Measurements from ENCODE around the gene PHYKPL.
A peak's percentile ranks its signal among the peaks of the same experiment; 100 is the strongest.
"Not testable (repeated sequence)": the region's sequence is repeated elsewhere in the genome, so short reads cannot be mapped to it uniquely, and the experiment has no call there.

PHYKPL gene

DNA sequence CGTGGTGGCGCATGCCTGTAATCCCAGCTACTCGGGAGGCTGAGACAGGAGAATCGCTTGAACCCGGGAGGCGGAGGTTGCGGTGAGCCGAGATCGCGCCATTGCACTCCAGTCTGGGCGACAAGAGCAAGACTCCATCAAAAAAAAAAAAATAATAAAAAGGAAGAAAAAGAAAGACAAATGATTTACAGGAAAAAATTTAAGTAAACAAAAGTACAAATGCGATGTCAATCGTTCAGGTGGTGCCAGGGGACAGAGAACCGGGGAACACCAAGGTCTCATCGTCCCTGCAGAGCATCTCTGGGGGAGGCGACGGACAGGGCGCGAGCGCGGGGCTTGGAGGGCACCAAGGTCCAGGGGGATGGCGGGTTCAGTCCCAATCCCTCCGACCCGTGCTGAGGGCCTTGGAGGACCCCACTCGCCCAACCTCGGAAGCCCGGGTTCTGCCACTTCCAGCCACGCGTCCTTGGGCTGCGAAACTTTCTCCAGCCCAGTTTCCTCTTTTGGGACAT lies 28.9 kb downstream of the PHYKPL start:
- H3K27ac Mint-ChIP-seq, result peak overlapping the region; percentile 72
- H3K36me3 Mint-ChIP-seq, result peaks cover 21% of the 10 kb centered on the region

DNA sequence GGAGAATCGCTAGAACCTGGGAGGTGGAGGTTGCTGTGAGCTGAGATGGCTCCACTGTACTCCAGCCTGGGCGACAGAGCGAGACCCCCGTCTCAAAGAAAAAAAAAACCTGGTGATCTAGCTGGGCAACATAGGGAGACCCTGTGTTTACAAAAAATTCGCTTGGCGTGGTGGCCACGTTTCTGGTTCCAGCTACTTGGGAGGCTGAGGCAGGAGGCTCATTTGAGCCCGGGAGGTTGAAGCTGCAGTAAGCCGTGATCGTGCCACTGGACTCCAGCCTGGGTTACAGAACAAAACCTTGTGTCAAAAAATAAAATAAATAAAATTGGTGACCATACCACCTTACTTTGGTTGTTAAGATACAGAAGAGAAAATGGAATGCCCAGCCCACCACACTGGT lies 30.1 kb downstream of the PHYKPL start:
- Mint-ChIP-seq H3K27me3 (no peaks in the 10 kb centered on the region), H3K9me3 (no peaks in the 10 kb centered on the region), H3K36me3 (peaks cover 17% of the 10 kb centered on the region), H3K4me3 (peak overlapping the region; percentile 55), H3K27ac (no peak overlapping the region), H3K4me1 (peaks cover 19% of the 10 kb centered on the region)

More for the DNA sequence above, 28.9 kb downstream of the PHYKPL start:
- Mint-ChIP-seq H3K4me3 (peak overlapping the region; percentile 99), H3K9me3 (no peaks in the 10 kb centered on the region), H3K27me3 (no peaks in the 10 kb centered on the region), H3K4me1 (peaks cover 30% of the 10 kb centered on the region)

DNA sequence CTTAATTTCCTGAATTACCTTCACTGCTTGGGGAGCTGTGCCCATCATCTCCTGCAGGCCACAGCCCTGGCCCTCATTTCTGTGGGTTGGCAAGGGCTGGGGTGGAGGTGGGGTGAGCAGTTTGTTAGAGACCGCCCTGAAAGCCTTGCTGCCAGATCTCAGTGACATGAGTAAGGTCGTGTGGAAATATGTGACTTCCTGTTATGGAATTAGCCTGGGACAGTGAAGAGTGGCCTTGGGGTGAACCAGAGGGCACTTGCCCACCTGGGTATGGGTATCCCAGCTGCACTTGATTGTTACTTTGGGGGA lies 30.7 kb downstream of the PHYKPL start:
- Mint-ChIP-seq H3K9me3 (no peaks in the 10 kb centered on the region), H3K27ac (no peak overlapping the region), H3K36me3 (peaks cover 14% of the 10 kb centered on the region), H3K27me3 (no peaks in the 10 kb centered on the region), H3K4me3 (no peak overlapping the region), H3K4me1 (peaks cover 12% of the 10 kb centered on the region)

DNA sequence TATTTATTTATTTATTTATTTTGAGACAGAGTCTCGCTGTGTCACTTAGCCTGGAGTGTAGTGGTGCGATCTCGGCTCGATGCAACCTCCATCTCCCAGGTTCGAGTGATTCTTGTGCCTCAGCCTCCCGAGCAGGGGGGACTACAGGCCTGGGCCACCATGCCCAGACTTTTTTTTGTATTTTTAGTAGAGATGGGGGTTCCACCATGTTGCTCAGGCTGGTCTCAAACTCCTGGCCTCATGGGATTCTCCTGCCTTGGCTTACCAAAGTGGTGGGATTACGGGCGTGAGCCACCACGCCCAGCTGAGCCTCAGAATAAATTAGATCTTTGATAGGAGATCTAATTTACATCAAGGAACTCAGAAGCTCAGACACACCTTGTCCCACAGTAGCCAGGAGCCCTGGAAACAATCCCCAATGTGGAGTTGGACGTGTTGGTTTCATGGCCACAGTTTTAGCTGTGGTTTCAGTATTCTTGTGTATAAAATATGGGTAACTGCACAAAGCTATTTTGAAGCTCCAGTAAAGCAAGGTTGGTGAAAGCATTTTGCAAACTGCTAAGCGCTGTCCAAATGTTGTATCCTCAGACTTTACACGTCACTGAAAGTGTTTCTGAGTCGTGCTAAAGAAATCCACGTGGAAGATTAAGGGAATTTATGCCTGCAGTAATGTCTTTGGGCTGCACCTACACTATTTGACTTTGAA lies 31.2 kb downstream of the PHYKPL start:
- peaks cover 7% of the 10 kb centered on the region for H3K4me1 Mint-ChIP-seq
- H3K27ac Mint-ChIP-seq, result no peak overlapping the region
- no peaks in the 10 kb centered on the region for H3K9me3 Mint-ChIP-seq
- peaks cover 11% of the 10 kb centered on the region for H3K36me3 Mint-ChIP-seq
- H3K27me3 Mint-ChIP-seq, result no peaks in the 10 kb centered on the region
- no peak overlapping the region for H3K4me3 Mint-ChIP-seq

DNA sequence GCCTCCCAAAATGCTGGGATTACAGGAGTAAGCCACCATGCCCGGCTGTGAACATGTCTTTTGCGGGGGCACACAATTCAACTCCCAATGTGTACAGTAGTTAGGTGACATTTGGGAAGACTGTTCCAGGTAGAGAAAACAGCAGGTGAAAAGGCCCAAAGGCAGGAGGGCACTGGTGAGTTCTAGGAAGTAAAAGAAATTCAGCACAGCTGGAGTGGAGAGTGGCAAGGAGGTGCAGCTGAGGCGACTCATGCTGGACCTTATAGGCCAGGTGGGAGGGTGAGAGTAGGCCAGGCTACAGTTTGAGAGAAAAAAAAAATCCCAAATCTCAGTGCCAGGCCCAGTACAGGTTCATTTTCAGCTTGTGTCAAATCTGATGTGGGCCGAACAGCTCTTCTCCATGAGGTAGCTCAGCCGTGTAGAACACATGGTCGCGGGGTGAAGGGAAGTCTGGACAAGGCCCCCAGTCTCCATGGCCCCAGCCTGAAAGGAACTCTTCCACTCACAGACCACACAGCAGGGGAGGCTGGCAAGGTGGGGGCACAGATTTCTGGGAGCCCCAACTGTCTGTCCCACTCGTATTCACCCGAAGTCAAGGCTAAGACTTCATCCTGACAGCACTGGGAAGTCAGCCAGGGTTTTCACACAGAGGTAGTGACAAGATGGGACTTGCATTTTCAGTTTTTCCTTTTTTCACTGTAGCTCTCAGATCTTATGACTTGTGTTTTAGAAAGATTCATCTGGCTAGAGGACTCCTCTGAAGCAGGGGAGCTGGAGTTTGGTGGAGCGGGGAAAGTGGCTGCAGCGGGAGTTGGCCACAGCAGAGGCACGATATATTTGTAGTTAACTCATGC lies 32.8 kb downstream of the PHYKPL start:
- H3K4me3 Mint-ChIP-seq, result no peak overlapping the region

DNA sequence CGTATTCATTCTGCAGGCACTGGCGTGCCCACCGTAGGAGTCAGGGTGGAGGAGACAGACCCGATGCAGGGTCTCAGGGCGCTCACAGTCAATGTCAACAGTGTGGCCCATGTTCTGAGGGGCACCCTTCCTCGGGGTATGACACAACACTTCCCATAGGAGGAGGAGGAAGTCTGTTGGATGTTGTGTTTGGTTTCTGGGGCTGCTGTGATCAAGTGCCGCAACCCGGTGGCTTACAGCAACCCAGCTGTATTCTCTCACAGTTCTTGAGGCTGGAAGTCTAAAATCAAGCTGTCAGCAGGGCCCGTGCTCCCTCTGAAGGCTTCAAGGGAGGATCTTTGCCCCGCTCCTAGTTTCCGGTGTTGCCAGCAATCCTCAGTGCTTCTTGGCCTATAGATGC lies 33.9 kb downstream of the PHYKPL start:
- Mint-ChIP-seq H3K27me3 (no peaks in the 10 kb centered on the region), H3K9me3 (no peaks in the 10 kb centered on the region), H3K27ac (no peak overlapping the region), H3K4me3 (no peak overlapping the region), H3K36me3 (no peaks in the 10 kb centered on the region), H3K4me1 (no peaks in the 10 kb centered on the region)

More for the DNA sequence above, 32.8 kb downstream of the PHYKPL start:
- no peaks in the 10 kb centered on the region for H3K9me3 Mint-ChIP-seq
- H3K36me3 Mint-ChIP-seq, result peaks cover 2% of the 10 kb centered on the region
- H3K27me3 Mint-ChIP-seq, result no peaks in the 10 kb centered on the region
- peak overlapping the region; percentile 62 for H3K27ac Mint-ChIP-seq
- H3K4me1 Mint-ChIP-seq, result no peaks in the 10 kb centered on the region

DNA sequence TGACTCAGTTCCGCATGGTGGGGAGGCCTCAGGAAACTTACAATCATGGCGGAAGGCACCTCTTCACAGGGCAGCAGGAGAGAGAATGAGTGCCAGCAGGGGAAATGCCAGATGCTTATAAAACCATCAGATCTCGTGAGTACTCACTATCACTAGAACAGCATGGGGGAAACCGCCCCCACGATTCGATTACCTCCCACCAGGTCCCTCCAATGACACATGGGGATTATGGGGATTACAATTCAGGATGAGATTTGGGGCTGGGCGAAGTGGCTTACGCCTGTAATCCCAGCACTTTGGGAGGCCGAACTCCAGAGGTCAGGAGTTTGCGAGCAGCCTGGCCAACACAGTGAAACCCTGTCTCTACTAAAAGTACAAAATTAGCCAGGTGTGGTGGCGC lies 34.5 kb downstream of the PHYKPL start:
- H3K27me3 Mint-ChIP-seq, H3K9me3 Mint-ChIP-seq, H3K4me1 Mint-ChIP-seq, H3K27ac Mint-ChIP-seq, H3K36me3 Mint-ChIP-seq, H3K4me3 Mint-ChIP-seq: not testable (repeated sequence)

DNA sequence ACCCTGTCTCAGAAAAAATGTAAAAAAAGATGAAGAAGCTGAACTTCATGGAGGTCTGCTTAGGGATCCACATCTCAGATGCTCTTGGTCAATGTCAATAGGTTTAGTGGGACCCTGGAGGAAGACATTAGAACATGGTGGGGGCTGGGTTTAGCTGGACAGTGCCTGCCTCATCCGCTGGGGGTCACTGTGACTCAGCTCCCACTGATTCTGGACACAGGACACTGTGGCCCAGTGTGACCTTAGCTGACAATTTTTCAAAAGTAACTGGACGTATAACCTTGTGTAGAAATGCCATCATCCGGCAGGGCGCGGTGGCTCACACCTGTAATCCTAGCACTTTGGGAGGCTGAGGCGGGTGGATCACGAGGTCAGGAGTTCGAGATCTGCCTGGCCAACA lies 35.6 kb downstream of the PHYKPL start:
- no peak overlapping the region for H3K4me3 Mint-ChIP-seq
- H3K9me3 Mint-ChIP-seq, result no peaks in the 10 kb centered on the region
- peaks cover 9% of the 10 kb centered on the region for H3K4me1 Mint-ChIP-seq
- H3K27me3 Mint-ChIP-seq, result peaks cover 4% of the 10 kb centered on the region
- H3K27ac Mint-ChIP-seq, result no peak overlapping the region
- peaks cover 2% of the 10 kb centered on the region for H3K36me3 Mint-ChIP-seq

DNA sequence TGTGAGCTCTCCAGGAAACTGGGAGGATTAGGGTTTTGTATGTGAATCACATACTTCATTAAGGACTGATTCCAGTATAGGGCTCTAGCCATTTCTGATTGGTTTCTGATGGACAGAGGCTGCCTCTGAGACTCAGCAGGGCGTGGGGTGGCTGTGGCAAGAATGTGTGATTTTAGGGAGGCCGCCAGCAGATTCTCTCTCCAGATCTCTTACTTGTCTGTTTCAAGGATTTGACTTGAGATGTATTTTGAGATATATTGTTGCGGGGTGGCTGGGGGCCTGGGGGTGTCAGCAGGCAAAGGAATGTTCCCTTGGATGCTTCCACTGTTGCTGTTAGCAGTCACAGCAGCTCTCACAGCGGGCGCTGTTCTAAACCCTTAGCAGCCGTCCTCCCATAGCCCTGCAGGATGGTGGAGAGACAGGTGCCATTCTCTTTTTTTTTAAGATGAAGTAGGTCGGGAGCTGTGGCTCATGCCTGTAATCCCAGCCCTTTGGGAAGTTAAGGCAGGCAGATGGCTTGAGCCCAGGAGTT lies 36.3 kb downstream of the PHYKPL start:
- peaks cover 9% of the 10 kb centered on the region for H3K4me1 Mint-ChIP-seq
- H3K27me3 Mint-ChIP-seq, result peaks cover 4% of the 10 kb centered on the region
- no peak overlapping the region for H3K27ac Mint-ChIP-seq
- H3K9me3 Mint-ChIP-seq, result no peaks in the 10 kb centered on the region
- no peak overlapping the region for H3K4me3 Mint-ChIP-seq
- peaks cover 2% of the 10 kb centered on the region for H3K36me3 Mint-ChIP-seq

DNA sequence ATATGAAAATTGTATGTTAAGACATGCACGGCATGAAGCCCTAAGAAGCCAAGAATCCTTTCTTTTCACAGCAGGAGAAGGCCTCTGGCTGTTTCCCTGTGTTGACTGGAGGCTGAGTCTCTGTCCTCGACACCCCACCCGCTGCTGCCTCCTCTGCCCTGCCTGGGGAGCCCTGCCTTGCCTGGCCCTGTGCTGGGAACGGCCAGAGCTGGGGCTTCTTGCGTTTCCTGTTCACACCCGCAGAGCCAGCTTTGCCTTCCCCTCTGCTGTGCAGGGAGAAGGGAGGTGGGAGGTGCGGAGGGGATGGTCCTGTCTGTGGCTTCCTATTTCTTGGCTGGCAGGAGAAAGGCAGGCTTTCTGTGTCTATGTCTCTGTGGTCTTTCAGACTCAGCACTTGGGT lies 38.6 kb downstream of the PHYKPL start:
- Mint-ChIP-seq H3K36me3 (peaks cover 2% of the 10 kb centered on the region), H3K4me3 (no peak overlapping the region), H3K9me3 (no peaks in the 10 kb centered on the region), H3K27me3 (peaks cover 4% of the 10 kb centered on the region), H3K4me1 (peaks cover 9% of the 10 kb centered on the region), H3K27ac (no peak overlapping the region)

DNA sequence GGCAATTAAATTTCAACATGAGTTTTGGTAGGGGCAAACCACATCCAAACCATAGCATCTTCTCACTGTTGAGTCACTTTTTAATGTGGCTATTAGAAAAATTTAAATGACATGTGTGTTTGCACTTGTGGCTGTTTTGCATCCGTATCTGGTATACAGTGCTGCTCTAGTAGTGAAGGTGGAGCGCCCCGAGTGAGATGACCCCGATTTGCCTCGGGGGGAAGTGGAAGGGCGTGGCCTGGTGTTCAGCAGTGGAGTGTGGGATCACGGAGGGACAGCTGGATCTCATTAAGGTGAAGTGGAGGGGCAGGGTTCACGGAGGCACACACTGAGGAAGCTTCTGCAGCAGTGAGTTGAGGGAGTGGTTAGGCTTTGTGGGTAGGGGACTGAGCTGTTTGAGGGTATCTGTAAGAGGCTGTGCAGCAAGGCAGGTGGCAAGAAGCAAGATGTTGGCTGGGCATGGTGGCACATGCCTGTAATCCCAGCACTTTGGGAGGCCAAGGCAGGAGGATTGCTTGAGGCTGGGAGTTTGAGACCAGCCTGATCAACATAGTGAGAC lies 39.3 kb downstream of the PHYKPL start:
- H3K9me3 Mint-ChIP-seq, result no peaks in the 10 kb centered on the region
- peak overlapping the region; percentile 65 for H3K27ac Mint-ChIP-seq
- H3K36me3 Mint-ChIP-seq, result peaks cover 2% of the 10 kb centered on the region
- peaks cover 7% of the 10 kb centered on the region for H3K27me3 Mint-ChIP-seq
- H3K4me1 Mint-ChIP-seq, result peaks cover 9% of the 10 kb centered on the region
- H3K4me3 Mint-ChIP-seq, result no peak overlapping the region

DNA sequence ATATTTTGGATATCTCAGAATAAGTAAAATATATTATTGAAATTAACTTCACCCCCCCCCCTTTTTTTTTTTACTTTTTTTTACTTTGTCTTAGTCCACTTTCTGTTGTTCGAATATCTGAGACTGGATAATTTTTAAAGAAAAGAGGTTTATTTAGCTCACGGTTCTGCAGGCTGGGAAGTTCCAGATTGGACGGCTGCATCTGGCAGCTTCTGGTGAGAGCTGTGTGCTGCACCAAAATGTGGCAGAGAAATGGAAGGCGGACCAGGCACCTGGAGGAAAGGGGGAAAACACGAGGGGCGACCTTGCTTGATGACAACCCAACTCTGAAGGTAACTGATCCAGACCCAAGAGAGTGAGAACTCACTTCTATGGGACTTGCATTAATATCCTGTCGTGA lies 39.8 kb downstream of the PHYKPL start:
- no peak overlapping the region for H3K27ac Mint-ChIP-seq
- peaks cover 7% of the 10 kb centered on the region for H3K27me3 Mint-ChIP-seq
- peaks cover 9% of the 10 kb centered on the region for H3K4me1 Mint-ChIP-seq
- no peaks in the 10 kb centered on the region for H3K9me3 Mint-ChIP-seq
- H3K36me3 Mint-ChIP-seq, result peaks cover 2% of the 10 kb centered on the region
- no peak overlapping the region for H3K4me3 Mint-ChIP-seq

DNA sequence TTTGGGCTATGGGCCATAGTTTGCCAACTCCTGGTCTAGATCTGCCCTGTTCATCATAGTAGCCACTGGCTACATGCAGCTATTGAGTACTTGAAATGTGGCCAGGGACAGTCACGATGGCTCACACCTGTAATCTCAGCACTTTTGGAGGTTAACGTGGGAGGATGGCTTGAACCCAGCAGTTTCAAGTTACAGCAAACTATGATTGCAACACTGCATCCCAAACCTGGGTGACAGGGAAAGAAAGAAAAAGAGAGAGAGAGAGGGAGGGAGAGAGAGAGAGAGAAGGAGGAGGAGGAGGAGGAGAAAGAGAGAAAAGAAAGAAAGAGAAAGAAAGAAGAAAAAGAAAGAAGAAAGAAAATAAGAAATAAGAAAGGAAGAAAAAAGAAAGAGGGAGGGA lies 40.4 kb downstream of the PHYKPL start:
- H3K4me3 Mint-ChIP-seq, result no peak overlapping the region
- H3K4me1 Mint-ChIP-seq, result peaks cover 9% of the 10 kb centered on the region
- H3K9me3 Mint-ChIP-seq, result no peaks in the 10 kb centered on the region
- no peak overlapping the region for H3K27ac Mint-ChIP-seq
- H3K27me3 Mint-ChIP-seq, result peaks cover 7% of the 10 kb centered on the region
- peaks cover 2% of the 10 kb centered on the region for H3K36me3 Mint-ChIP-seq

DNA sequence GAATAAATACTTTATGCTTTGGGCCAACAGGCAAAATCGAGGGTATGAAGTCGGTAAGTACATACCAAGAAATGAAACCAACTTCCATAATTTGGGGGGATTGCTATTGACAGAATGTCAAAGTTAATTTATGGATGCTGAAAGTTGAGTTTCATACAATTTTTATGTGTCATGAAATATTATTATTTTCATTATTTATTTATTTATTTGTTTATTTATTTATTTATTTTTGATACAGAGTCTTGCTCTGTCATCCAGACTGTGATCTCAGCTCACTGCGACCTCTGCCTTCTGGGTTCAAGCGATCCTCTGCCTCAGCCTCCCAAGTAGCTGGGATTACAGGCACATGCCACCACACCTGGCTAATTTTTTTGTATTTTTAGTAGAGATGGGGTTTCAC lies 40.9 kb downstream of the PHYKPL start:
- Mint-ChIP-seq H3K27me3 (peaks cover 7% of the 10 kb centered on the region), H3K9me3 (no peaks in the 10 kb centered on the region), H3K4me1 (peaks cover 9% of the 10 kb centered on the region), H3K36me3 (peaks cover 2% of the 10 kb centered on the region), H3K27ac (no peak overlapping the region), H3K4me3 (no peak overlapping the region)

DNA sequence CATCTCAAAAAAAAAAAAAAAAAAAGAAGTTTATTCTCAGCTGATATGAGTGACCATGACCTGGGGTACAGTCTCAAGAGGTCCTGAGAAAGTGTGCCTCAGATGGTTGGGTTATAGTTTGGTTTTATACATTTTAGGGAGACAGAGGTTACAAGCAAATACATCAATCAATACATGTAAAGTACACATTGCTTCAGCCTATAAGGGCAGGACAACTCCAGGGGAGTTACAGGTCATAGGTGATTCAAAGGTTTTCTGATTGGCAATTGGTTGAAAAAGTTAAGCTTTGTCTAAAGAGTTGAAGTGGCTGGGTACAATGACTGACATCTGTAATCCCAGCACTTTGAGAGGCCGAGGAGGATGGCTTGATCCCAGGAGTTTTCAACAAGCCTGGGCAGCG lies 43.2 kb downstream of the PHYKPL start:
- Mint-ChIP-seq H3K27ac (peak overlapping the region; percentile 2), H3K4me1 (peaks cover 9% of the 10 kb centered on the region), H3K27me3 (peaks cover 7% of the 10 kb centered on the region), H3K9me3 (no peaks in the 10 kb centered on the region), H3K36me3 (peaks cover 2% of the 10 kb centered on the region), H3K4me3 (no peak overlapping the region)

DNA sequence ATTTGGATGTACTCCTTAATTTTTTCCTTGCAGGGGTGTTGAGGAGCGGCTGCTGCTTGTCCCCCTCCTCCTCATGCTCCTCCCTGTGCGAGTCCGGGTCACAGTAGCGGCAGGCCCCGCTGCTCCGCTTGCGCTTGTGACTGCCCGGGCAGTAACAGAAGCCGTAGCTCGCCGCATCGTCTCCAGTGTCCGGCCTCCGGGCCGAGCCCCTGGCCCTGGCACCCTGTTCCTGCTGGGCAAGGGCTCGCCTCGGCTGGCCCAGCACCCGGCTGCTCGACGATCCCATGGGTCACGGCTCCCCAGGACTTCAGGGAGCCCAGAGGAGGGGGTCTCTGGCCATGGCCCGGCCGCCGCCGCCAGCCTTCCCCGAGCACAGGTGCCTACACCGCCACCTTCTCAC lies 45.6 kb downstream of the PHYKPL start, which contains the start of gene GMCL2:
Gene GMCL2 (minus strand): TSS at position 358 of the 400 bp plus-strand sequence. CDS start 72 bp downstream, at position 286.
- no peak within 1 kb of the TSS for H3K27ac Mint-ChIP-seq
- peaks cover 3% of the 10 kb centered on the region for H3K27me3 Mint-ChIP-seq
- no peaks in the 10 kb centered on the region for H3K36me3 Mint-ChIP-seq
- H3K4me1 Mint-ChIP-seq, result peaks cover 6% of the 10 kb centered on the region
- no peaks in the 10 kb centered on the region for H3K9me3 Mint-ChIP-seq
- H3K4me3 Mint-ChIP-seq, result no peak within 1 kb of the TSS

All from activated naive CD4-positive, alpha-beta T cell treated with anti-CD3 and anti-CD28 coated beads, Interleukin-2, amount 50 U/mL, for 24 hours (primary cell).